GM21528 (cell line): Measurements from ENCODE around the gene ARHGAP15.
"Not testable (repeated sequence)": the region's sequence is repeated elsewhere in the genome, so short reads cannot be mapped to it uniquely, and the experiment has no call there.

ENCODE experiments used
- ATAC-seq: cut with Tn5 transposase; IDR thresholded peaks from one replicate; pipeline ENCODE4 v1.9.1; 2021; ENCODE audit warnings: mild to moderate bottlenecking, moderate library complexity; ENCODE audit not compliant: unreplicated experiment, low FRiP score

ARHGAP15 gene

DNA sequence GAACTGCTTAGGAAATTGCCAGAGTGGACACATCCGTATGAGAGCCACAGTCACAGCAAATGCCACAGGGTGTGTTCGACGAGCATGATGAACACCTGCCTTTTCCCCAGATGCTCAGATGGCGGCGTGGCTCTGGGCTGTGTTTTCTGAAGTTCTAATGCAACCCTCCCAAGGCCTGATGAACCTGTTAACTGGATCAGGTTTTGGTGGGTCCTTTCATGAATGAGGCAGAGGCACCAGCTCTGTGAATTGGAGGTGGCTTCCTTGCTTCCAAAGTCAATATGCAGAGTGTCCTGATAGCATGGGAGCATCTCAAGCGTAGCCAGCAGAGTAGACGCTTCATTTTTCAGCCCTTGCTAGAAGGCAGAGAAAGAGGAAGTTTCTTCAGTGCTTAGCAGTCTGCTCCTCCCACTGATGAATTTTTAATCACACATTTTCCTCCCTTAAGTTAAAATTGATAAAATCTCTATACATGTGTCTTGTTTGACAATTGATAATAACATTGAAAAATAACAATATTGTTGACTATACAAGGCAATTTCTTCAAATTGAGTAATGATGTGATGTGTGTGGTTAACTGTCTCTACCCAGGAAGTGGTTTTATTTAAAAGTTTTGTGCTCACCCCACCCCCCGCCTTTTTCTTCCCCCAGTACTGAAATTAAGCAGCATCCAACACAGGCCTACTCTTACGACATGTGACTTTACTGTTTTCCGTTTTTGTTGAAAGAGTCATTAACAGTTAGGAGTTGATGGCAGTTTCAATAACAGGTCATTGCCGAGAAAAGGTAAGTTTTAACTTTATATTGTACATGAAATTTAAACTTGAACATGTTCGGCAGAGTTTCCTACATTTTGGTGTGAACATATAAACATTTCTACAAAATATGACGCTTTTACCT is at the start of gene ARHGAP15:
Gene ARHGAP15 (plus strand): TSS at position 739 of the 900 bp plus-strand sequence.
- peak; percentile 94 for ATAC-seq

- ATAC-seq, result no peak
Observed at GRCh38 chr2:143081616-143082015, 47.6 kb upstream of the ARHGAP15 start.

DNA sequence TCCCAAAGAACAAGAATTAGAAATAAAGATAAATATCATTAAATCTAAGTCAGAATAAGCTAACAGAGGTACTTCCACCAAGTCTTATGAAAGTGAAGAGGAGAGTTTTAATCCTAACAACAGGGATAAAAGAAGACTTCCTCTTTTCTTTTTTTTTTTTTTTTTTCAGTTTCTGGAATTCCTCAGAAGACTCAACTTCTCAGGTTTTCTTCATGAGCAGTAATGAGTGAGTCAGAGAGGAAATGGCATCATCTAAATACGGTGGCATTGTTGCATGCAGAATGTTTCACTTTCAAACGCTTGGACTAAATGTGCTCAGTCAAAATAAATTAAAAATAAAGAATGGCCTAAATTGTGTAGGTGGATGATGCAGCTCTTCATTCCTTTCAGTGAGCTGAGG is 45.6 kb upstream of the ARHGAP15 start:
- no peak for ATAC-seq

DNA sequence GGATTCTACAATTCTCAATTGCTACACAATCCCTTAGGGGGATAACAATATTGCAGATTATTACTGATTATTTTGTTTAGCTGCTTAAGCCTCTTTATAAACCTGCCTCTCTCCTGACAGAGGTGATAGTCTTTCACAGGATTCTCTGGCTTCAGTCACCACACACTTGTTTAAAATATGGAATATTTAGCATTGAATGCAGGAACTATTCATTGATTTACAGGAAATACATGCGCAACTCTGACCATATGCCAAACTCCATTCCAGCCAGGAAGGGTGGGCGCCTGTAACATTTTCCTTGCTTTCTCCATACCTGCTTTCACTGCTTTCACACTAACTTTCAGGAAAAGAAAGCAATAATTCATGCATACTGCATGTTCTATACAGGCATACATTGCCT is 44.8 kb upstream of the ARHGAP15 start:
- no peak for ATAC-seq

DNA sequence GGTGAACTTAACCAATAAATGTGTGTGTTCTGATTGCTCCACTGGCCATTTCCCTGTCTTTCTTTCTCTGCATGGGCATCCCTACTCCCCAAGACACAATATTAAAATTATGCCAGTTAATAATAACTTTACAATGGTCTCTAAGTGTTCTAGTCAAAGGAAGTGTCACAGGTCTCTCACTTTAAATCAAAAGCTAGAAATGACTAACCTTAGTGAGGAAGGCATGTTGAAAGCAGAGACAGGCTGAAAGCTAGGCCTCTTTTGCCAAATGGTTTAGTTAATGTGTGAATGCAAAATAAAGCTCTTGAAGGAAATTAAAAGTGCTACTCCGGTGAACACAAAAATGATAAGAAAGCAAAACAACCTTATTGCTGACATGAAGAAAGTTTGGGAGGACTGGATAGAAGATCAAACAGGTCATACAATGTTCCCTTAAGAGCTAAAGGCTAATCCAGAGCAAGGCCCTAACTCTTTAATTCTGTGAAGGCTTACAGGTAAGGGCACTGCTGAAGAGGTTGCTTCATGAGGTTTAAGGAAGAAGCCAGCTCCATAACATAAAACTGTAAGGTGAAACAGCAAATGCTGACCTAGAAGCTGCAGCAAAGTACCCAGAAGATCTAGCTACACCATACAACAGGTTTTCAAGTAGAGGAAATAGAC is 44.0 kb upstream of the ARHGAP15 start:
- ATAC-seq, result peak; percentile 75

- no peak for ATAC-seq
Observed at GRCh38 chr2:143087033-143087432, 42.2 kb upstream of the ARHGAP15 start.

DNA sequence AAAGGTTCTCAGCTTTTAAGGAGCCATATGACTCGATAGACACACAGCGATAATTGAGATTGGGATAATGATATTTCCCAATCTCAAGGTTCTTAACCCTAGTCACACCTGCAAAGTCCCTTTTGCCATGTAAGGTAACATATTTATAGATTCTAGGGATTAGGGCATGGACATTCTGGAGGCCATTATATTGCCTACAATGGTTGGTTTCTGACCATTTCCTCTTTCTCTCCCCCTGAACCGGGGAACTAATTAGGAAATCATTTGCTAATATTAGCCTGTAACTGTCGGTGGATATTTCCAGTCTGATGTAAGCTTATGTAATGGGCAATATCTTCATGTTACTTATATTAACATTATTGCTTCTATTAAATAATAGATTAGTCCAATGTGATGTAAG is 40.8 kb upstream of the ARHGAP15 start:
- no peak for ATAC-seq

DNA sequence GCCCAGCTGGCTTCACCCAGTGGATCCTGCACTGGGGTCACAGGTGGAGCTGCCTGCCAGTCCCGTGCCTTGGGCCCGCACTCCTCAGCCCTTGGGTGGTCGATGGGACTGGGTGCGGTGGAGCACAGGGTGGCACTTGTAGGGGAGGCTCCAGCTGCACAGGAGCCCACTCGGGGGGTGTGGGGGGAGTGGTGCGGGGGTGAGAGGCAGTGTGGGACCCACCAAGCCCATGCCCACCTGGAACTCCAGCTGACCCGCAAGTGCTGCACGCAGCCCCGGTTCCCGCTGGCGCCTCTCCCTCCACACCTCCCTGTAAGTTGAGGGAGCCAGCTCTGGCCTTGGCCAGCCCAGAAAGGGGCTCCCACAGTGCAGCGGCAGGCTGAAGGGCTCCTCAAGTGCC is 39.7 kb upstream of the ARHGAP15 start:
- ATAC-seq, result not testable (repeated sequence)

- peak; percentile 80 for ATAC-seq
Observed at GRCh38 chr2:143110758-143111428, 18.3 kb upstream of the ARHGAP15 start.

DNA sequence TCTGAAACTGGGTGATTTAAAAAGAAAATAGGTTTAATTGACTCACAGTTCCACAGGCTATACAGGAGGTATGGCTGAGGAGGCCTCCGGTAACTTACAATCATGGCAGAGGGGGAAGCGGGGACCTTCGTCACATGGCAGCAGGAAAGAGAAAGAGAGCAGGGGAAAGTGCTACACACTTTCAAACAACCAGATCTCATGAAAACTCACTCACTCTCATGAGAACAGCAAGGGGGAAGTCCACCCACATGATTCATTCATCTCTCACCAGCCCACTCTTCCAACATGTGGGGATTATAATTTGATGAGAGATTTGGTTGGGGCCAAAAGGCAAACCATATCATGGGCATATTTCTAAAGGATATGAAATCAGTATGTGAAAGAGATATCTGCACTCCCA is 12.0 kb upstream of the ARHGAP15 start:
- no peak for ATAC-seq

DNA sequence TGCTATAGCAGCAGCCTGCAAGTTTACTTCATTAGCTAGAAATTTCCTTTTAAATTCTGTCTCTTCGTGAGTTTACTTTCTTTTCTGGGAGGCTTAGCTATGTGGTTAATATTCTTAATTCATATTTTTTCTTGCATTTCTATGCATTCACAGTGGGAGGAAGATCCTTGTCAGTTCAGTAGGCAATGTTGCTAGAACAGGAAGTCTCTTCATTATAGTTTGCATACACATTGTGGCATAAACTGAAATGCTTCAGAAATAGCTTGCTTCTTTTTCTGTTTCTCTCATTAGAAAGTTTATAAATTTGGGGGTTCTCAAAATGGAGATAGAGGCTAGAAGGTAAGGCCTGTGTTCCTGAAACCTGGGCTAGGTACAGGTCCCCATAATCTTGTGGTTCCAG is 8.1 kb upstream of the ARHGAP15 start:
- ATAC-seq, result peak; percentile 76

DNA sequence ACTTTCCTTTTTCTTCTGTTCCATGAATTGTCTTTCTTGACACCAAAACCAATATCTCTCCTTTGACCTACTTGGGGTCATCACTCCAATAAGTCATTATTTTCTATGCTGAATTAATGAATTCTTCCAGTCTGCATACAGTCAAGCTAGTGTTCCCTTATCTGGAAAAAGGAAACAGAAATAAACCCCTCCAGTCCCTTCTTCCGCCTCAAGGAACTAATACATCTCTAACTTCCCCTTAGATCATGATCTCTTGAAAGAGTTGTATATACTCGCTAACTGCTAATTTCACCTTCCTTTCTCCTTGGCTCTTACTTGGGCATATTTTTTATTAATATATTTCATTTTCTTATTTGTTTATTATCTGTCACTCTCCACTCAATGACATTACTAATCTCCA is 7.3 kb upstream of the ARHGAP15 start:
- ATAC-seq, result no peak

- ATAC-seq, result no peak
Observed at GRCh38 chr2:143123911-143124310, 5.3 kb upstream of the ARHGAP15 start.

- no peak for ATAC-seq
Observed at GRCh38 chr2:143124445-143124844, 4.8 kb upstream of the ARHGAP15 start.

DNA sequence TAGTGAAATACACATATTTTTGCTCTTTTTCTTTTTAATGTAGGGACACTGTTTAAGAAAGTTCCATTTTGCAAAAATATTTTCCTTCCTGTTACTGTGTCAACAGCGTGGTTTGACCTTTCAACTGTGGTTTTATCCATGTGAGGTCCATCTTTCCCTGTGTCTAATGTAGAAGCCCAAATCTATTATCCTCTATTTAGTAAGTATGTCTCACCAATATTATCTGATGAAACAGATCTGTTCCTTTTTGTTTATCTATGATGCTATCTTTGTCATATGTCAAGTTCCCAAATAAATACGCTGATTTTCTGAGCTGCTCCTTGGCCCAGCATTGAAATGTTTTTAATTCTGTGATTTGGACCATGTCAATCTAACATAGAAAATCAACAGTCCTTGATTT is 3.5 kb upstream of the ARHGAP15 start:
- ATAC-seq, result no peak

GRCh38 chr2:143132355-143132754 is 3.1 kb downstream of the ARHGAP15 start:
- no peak for ATAC-seq

GRCh38 chr2:143133783-143134182 is 4.6 kb downstream of the ARHGAP15 start:
- ATAC-seq, result no peak

DNA sequence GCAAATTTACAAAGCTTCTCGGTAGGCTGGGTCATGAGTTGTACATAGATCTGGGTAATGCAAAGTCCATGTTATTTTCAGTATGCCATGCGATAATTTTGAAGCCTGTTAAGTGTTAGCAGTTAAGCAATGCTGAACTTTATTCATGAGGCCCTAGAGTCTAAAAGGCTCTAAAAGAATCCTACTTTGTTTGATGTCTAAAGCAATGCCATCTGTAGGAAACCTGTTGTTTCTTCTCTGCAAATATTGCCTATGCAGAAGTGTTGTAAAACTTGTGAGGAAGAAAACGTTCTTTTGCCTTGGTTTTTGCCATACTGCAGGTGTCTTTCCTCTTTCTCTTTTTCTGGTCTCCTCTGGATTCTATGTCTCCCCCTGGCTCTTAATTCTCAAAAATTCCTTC is 9.1 kb downstream of the ARHGAP15 start:
- no peak for ATAC-seq

DNA sequence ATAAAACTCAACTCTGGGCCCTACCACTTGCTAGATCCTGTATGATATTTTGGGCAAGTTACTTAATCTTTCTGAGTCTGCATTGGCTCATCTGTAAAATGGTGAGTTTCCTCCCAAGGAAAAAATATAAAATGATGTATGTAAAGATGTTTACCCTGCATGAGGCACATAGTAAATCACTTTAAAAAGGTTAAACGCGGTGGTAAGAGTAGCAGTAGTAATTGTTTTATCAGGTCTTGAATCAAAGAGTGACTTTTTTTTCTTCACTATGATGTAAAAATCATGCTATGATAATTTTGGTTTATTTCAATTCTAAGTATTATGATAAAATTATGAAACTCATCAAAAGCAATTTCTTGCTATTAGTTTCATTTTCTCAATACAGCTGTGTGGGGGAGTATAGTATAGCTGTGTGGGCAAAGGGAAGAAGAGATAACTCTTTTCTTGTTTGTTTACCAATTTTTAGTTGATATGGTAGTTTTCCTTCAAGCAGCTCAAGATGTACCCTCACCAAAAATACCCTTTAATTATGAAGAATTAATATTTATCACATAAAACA is 10.7 kb downstream of the ARHGAP15 start:
- ATAC-seq, result no peak

GRCh38 chr2:143140864-143141661 is 11.8 kb downstream of the ARHGAP15 start:
- peak; percentile 84 for ATAC-seq
